GM19328 (cell line): ENCODE measurements around the gene NXN.
"Not testable (repeated sequence)": the region's sequence is repeated elsewhere in the genome, so short reads cannot be mapped to it uniquely, and the experiment has no call there.

Source experiments
- ATAC-seq: cut with Tn5 transposase; IDR thresholded peaks from one replicate; pipeline ENCODE4 v1.9.1; 2021; ENCODE audit warnings: mild to moderate bottlenecking, moderate library complexity; ENCODE audit not compliant: unreplicated experiment

The NXN gene

DNA sequence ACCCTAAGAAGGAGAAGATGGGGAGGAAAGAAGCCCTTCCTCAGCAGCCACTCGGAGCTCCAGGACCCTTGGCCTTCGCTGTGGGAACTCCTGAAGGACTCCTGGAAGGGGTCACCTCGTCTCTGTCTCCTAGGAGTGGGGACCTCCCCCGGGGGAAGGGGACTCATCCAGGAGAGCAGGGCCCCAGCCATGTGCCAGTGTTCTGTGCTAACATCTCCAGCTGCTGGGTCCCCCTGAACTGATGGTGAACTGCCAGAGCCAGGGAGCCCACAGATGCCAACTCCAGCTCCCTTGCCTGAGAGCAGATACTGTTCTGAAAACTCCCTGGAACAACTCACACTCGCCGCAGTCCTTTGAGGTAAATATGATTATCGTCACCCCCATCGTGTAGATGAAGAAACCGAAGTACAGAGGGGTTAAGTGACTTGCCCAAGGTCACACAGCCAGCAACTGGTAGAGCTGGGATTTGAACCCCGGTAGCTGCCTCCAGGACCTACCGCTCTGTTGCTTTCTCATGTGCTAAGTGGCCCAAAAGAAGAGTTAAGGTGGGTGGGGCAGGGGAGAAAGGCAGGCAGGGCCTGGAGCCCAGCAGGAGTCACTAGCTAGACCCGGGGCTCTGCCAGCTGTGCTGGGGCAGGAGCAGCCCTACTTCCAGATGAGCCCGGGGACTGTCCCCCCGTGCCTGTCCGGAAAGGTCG, 27.9 kb upstream of the NXN start:
- no peak for ATAC-seq

DNA sequence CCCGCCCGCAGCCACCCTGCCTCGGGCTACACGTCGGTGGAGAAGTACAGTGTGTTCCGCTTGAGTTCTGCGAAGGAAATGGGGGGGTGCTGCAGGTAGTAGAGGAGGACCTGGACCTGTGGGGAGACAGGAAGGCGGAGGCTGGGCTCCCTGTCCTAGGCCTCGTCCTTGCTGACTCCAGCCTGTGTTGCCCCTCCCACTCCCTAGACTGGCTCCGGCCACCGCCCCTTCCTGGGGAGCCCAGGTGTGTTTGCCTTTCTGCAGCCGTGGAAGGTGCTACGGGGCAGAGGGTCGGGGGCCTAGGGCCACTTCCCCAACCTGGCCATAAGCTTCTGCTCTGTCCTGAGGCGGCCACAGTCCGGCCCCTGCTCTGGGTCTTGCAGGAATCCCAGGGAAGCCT, 26.5 kb upstream of the NXN start:
- ATAC-seq: no peak

DNA sequence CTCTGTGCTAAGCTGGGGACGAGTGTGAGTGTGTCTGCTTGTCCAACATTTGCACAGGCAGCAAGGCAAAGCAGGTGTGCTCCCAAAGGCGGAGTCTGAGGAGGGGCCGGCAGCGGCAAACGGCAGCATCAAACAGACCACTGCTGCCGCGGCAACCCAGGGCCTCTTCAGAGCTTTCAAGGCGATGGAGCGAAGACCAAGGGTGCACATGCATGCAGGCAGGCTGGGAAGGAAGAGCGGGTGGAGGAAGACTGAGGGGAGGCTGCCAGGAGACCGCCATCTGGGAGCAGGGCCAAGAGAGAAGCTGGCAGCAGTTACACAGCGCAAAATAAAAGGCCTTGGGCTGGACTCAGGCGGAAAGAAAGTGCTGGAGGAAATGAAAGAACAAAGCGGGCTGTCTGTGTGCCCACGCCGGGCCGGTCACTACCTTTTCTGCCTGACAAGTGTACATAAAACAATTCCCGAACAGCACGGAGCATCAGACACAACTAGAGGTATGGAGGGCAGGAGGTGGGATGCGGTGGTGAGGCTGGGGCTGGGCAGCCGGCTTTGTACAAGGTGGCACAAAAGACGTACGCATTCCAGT, 25.9 kb upstream of the NXN start:
- no peak for ATAC-seq

DNA sequence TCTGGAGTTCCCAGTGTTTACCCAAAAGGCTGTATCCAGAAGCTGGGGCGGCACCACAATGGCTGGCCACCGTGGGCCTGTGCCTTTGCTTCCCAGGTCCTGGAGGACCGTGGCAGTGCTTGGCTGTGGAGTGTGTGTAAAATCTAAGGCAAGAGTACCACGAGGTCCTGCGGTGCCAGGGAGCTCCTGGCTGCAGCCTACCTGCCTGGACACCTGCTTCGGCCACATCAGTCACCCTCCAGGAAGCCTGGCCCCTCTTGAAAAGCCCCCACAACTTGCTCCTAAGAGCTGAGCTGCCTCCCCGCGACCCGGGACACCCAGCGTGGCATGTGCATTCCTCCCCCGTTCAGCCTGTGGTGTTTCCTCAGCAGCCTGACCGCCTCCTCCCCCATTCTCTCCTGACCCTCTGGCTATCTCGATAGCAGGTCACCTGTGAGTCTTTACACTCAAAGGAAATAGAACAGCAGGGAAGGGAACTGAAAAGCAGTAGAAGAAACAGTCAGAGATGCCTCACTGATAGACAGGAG, 25.3 kb upstream of the NXN start:
- ATAC-seq: no peak

DNA sequence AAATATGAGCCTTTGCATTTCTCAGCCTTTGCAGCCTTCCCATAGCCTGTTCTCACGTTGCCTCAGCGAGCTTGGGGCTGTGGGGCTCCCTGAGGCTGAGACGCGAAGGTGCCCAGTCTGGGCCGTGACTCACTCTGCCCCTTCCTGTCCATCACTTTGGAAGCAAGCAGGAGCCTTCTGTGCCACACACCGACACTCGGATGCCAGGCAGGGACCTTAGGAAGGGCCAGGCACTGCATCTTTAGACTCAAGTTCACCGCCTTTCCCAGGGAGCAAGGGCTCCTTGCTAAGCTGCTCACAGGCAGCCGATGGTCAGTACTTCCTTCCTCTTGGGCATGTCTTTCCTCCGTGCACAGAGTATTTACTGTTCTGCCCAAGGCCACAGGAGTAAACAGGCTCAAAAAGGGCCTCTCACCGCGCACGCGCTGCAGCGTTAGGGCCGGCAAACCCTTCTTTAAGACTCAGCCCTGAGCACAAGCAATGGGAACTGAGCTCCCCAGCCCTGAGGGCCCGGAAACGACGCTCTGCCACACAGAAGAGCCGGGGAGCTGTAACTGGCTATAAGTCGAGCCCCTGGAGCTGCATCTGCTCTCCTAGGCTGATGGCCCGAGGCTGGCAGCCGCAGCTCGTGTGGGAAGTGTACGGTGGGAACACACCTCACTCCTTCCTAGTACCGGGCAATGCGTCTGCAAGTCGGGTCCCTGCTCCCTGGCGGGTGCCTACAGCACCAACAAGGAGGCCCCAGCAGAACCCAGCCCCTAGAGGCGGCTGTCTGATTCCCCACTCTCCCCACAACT, 24.6 kb upstream of the NXN start:
- no peak for ATAC-seq

DNA sequence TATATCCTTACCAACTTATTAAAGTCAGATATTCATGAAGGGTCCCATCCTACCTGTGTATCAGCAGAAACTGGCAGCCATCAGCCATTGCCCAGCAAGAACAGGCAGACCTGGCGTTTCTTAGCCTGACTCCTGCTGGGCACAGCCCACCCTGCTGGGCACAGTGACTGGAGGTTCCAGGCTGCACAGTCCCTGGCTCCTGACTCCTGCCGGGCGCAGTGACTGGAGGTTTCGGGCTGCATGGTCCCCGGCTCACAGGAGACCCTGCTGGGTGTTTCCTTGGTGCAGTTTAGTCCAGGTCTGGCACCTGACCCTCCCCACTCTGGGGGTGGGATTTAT, 24.0 kb upstream of the NXN start:
- ATAC-seq: no peak

DNA sequence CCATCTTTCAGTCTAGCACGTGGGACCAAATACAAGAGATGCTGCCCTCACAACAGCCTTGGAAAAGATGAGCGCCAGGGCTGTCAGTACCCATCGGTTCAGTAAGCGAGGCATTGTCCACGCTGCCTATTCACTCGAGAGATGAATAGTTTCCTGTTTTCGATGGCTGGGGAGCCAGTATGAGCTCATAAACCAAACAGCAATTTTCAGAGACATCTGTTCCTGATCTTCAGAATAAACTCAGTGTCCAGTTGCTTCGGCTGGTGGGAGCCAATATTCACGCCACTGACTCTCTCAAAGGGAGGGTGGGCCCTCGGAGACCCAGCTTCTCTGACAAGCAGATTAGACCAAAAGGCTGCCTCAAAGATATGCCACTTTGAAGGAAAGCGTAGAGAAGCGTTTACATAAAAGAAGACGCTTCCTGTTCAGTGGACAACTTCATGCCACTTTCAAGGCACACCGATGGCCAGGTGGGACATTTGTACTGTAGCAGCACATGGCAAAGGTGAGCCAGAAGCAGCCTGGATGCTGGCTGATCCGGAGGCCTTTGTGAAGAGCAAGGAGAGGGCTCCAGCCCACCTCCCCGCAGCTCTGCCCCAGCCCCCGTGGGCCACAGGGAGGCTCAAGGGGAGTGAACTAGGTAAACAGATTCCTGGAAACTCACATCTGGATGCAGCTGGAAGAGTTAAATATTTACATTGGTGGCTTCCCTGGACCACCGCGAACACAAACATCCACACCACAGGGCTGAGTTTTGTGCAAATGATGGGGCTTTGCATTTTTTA, 23.4 kb upstream of the NXN start:
- no peak for ATAC-seq

DNA sequence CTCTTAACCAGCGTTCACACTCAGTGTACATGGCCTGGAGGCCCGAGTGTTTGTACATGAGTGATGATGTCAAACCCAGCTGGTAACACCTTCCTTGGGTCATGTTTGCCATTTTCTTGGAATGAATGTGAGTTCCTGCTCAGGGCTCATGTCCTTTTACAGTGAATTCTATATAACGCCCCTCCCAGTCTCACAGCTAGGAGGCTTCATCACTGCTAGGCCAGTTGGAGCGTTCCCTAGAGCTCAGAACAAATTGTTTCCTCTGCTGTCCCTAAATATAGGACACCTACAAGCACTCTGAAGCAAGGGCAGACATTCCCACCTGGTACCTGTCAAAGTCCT, 22.8 kb upstream of the NXN start:
- ATAC-seq: no peak

DNA sequence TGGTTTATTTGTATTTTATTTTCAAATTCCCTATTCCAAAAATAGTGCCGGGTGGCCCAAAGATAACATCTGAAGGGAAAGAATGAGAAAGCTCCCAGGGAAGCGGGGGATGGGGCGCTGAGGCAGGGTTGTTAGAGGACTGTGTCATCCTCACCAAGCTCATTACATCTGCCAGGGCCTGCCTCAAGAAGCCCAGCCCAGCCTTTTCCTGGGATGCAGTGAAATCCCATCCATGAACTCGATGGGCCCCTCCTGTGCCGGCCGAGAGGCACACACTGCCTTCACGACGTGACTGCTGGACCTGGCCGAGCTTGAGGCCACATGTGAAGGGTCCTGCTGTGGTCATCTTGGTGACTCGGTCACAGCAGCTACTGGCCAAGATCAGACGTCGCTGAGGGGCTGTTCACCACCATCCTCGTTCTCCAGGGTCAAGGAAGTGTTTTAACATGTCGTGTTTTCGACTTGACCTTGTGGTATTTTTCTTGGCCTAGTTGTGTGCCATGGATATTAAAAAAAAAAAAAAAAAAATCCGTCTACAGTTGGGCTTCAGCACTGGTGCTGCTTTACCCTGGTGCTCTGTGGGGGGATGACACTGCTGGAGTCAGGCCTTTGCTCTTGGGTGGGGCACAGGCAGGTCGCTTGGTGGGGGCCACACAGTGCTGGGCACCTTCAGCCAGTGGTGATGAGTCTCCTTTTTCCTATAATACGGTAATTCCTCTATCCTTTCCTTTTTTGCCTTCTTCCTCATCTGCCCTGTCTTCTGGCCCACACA, 22.2 kb upstream of the NXN start:
- ATAC-seq: no peak

DNA sequence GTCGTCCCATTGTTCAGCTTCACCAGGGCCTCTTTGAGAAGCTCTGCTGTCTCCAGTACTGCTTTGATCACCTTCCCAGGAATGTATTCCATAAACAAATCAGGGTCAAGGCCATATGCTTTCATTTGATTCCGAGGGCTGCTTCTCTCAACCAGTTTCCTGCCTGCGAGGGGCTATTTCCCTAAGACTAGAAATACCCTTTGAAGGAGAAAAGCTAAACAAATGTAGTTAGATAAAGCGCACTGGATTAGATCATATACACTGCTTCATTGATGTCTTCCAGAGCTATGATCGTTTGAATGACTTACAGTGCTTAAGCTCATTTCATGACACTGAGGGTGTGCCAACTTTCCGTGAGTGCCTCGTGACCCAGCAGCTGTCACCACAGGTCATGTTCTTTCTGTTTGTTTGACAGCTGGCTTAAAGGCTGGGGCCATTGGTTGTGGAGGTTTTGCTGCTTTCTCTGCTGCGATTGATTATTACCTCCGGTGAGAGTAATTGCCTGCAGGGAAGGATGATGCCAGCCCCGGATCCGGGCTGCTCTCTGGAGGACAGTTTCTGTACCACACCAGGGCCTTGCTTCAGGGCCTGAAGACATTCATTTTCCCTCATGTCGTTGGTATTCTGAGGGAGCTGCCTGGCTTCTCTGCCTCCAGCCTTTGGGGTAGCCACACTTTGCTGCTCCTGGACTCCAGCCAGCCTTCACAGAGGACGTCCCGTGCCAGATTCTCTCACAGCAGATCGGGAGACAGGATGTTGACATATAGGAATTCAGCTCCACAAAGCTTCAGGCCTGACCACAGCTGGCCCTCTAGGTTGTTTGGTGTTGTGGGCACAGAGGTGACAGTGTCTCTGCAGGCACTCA, 21.3 kb upstream of the NXN start:
- ATAC-seq: no peak

- no peak for ATAC-seq
Observed at GRCh38 chr17:998111-998510, 18.5 kb upstream of the NXN start.

- peak; percentile 94 for ATAC-seq
Observed at GRCh38 chr17:996554-997344, 17.2 kb upstream of the NXN start, which contains the start of gene TIMM22. Gene TIMM22 (plus strand): TSS chr17:997129. CDS start chr17:997143, 14 bp downstream.

DNA sequence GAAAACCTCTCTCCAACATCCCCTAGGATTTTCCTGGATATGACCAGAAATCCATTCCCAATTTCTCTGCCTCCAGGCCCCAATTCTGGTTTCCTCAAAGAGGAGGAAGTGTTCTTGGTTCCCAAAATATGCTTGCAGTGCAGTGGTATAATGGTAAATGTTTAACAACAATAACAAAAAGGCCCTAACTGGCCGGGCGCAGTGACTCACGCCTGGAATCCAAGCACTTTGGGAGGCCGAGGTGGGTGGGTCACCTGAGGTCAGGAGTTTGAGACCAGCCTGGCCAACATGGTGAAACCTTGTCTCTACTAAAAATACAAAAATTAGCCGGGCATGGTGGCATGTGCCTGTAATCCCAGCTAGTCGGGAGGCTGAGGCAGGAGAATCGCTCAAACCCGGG, 15.7 kb upstream of the NXN start:
- not testable (repeated sequence) for ATAC-seq

DNA sequence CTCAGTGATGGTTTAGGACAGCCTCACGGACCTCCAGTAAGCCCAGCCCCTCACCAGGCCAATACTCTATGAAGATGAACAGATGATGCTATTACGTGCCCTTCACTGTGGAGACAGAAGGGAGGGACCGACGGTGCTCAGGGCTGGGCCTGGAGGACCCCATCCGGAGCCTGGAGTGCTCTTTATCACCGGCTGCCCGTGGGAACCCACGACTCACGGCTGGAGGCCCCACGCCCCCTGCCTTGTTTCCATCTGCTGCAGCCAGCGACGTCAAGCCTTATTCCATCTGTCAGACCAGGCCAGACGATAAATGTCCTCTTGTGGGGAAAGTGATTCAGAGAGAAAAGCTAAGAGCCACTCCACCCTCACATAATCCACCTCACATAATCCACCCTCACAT, 13.4 kb upstream of the NXN start:
- no peak for ATAC-seq

- no peak for ATAC-seq
Observed at GRCh38 chr17:988561-988960, 9.0 kb upstream of the NXN start.

- no peak for ATAC-seq
Observed at GRCh38 chr17:987931-988330, 8.4 kb upstream of the NXN start.

DNA sequence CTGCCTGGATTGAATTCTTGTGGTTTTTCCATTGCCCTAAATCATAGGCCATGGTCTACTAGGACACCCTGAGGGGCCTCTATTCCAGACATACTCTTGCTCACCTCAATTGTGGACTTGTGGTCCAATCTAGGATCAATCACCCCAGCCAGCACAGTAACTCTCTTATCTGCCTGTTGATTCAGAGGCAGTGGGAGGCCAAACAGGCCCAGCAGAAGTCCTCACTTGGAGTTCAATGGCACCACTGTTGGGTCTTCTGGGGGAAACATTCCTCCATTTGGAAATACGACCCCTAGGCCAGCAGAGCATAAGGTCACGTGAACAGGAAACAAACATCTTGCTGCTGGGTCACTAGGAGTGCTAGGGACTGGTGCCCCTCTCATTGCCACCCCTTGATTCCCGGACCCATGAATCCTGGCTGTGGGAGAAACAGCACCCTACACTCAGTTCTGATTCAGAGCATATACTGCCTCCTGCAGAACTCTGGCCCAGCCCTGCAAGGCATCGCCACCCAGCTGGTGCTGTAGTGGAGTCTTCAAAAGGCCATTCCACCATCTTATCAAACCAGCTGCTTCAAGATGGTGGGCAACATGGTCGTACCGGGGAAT, 6.8 kb upstream of the NXN start:
- no peak for ATAC-seq

DNA sequence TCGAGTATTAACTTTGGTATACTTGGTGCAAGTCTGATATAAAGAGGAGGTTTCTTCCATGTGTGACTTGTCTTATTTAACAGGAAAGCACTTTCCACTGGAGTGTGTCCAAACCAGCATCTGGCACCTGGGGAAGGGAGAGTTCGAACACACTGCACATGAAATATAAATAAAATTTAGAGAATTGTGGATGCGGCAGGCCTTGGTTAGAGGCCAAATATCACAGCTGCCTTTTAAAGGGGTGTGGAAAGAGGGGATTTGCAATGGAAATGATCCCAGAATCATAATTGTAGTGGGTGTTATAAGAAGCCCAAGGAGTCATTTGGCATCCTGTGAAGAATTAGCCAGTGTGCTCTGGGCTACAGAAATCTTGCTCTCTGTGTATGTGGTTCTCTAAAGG, 4.3 kb upstream of the NXN start:
- ATAC-seq: no peak

- ATAC-seq: no peak
Observed at GRCh38 chr17:981292-981658, 1.7 kb upstream of the NXN start.
